ENCODE data around the gene PRKG1.

The PRKG1 gene

DNA sequence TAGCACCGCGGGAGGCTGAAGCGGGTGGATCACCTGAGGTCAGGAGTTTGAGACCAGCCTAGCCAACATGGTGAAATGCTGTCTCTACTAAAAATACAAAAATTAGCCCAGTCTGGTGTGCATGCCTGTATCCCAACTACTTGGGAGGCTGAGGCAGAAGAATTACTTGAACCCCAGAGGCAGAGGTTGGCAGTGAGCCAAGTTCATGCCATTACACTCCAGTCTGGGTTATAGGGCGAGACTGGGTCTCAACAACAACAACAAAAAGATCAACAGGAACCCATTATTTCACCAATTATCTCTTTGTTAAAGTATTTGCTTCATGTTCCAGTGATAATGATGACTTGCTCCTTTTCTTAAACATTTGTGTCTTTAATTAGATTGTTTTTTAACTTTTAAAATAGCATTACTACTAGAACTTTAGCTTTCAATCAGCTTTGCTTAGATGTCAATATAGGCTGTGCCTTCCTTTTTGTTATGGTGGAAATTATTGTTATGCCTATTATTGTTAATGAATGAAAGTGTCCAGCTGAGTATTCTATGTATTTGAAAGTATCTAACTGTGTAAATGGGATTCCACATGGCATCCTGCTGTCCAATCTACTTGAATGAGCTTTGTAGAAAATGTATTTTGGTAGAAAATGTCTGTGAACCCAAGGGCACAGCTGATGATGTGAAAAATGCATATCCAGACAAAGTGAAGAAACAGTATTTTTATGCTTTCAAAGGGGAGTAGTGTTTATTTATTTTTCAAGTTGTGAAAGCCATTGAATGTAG lies 686.8 kb downstream of the PRKG1 start:
- Mint-ChIP-seq H3K27ac (no peak overlapping the region), H3K27me3 (peaks cover 6% of the 10 kb centered on the region), H3K4me3 (no peak overlapping the region)

DNA sequence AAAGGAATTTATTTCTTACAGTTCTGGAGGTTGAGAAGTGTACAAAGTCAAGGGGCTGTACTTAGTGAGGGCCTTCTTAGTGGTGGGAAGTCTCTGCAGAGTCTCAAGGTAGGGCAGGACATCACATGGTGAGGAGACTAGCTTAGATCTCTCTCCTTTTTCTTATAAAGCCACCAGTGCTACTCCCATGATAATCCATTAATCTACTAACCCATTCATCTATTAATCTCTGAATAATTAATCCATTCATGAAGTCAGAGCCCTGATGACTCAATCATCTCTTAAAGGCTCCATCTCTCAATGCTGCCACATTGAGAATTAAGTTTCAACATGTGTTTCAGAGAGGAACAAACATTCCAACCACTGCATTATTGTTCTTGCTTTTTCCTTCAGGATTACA lies 689.5 kb downstream of the PRKG1 start:
- no peaks in the 10 kb centered on the region for H3K4me1 Mint-ChIP-seq (ENCODE audit: low read depth)
- H3K27me3 Mint-ChIP-seq, result peaks cover 12% of the 10 kb centered on the region
- H3K36me3 Mint-ChIP-seq, result peaks cover 2% of the 10 kb centered on the region
- H3K4me3 Mint-ChIP-seq, result no peak overlapping the region
- H3K9me3 Mint-ChIP-seq (ENCODE audit: low read depth), result peaks cover 11% of the 10 kb centered on the region
- H3K27ac Mint-ChIP-seq, result no peak overlapping the region

More for the DNA sequence above, 686.8 kb downstream of the PRKG1 start:
- Mint-ChIP-seq H3K4me1 (ENCODE audit: low read depth) (no peaks in the 10 kb centered on the region), H3K9me3 (ENCODE audit: low read depth) (no peaks in the 10 kb centered on the region), H3K36me3 (no peaks in the 10 kb centered on the region)

DNA sequence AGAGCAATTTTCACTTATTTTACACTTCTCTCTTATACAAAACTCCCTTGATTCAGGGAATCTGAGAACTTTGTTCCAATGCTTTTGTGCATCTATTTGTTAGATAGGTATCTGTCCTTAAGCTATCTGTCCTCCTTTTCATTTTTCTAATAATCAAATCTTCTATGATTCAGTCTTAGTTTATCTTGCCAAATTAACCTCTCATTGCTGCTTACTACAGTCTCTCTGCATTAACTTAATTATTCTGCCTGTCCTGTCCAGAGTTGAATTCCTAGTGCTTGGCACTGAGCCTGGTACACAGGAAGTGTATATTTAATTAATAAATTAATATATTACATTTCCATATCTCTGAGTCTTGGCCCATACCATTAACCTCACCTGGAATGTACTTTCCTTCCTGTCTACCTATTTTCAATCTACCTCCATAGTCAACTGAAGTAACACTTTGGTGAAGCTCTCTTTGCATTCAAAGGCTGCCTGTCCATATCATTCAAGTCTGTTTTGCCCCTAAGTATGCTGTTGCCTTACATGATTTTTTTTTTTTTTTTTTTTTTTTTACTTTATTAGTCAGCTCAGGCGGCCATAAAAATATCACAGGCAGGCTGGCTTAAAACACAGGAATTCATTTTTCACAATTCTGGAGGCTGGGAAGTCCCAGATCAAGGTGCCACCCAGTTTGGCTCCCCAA lies 691.1 kb downstream of the PRKG1 start:
- Mint-ChIP-seq H3K4me3 (no peak overlapping the region), H3K9me3 (ENCODE audit: low read depth) (peaks cover 11% of the 10 kb centered on the region)

DNA sequence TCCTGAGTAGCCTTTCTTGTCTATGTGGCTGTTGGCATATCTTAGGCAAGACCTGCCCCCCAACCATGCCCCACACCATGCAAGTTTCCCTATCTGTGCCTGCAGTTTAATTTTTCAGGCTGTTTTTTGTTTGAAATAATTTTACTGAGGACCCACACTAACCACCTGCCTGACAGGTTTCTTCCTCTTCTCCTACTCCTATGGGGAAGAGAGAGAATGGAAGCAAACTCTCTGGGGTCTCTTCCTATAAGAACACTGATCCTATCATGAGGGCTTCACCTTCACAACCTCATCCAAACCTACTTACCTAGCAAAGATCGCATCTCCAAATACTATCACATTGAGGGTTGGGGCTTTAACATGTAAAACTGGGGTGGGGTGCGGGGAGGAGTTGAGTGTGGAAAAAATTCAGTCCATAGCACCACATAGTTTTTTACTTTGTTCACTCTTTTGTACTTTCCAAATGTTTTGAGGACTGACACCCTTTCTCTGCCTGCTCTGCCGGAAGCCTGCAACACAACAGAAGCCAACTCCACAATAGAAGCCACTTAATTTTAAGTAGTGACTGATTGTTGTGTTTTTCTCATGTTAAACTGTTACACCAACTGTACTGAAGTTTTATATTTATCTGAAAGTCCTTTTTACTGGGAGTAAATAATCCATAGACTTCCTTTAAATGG lies 692.3 kb downstream of the PRKG1 start:
- Mint-ChIP-seq H3K9me3 (ENCODE audit: low read depth) (peaks cover 11% of the 10 kb centered on the region), H3K4me3 (no peak overlapping the region)

More for the DNA sequence above, 691.1 kb downstream of the PRKG1 start:
- Mint-ChIP-seq H3K27ac (no peak overlapping the region), H3K36me3 (peaks cover 2% of the 10 kb centered on the region), H3K27me3 (peaks cover 12% of the 10 kb centered on the region), H3K4me1 (ENCODE audit: low read depth) (no peaks in the 10 kb centered on the region)

DNA sequence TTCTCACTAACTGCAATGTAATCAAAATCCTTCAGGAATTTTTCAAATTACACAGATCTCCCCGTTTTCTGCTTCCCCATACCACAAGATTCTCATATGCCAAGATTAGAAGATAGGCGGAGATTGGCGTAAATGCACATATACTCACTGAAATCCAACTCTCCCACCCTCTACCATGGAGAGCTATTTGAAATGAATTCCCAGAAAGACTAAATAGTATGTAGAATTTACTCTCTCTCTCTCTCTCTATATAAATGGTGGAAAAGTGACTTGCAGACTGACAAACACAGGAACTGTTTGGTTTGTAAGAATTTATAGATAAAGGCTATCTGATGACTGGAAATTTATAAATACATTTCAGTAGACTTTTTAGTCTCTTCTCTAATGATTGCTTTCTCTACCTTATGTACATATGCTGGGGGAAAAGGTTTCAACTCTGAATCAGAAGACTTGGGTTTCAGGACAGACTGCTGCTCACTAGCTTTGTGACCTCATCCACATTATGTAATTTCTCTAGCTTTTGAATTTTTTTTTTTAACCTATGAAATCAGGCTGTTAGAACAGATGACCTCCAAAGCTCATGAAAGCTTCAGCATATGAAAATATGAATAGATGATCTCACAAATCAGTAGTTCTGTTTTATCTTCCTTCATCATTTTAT lies 692.9 kb downstream of the PRKG1 start:
- no peaks in the 10 kb centered on the region for H3K4me1 Mint-ChIP-seq (ENCODE audit: low read depth)
- H3K9me3 Mint-ChIP-seq (ENCODE audit: low read depth), result peaks cover 11% of the 10 kb centered on the region
- H3K27me3 Mint-ChIP-seq, result peaks cover 10% of the 10 kb centered on the region
- peaks cover 2% of the 10 kb centered on the region for H3K36me3 Mint-ChIP-seq
- H3K4me3 Mint-ChIP-seq, result no peak overlapping the region
- H3K27ac Mint-ChIP-seq, result no peak overlapping the region

More for the DNA sequence above, 692.3 kb downstream of the PRKG1 start:
- Mint-ChIP-seq H3K27ac (no peak overlapping the region), H3K36me3 (peaks cover 2% of the 10 kb centered on the region), H3K4me1 (ENCODE audit: low read depth) (no peaks in the 10 kb centered on the region), H3K27me3 (peaks cover 10% of the 10 kb centered on the region)

DNA sequence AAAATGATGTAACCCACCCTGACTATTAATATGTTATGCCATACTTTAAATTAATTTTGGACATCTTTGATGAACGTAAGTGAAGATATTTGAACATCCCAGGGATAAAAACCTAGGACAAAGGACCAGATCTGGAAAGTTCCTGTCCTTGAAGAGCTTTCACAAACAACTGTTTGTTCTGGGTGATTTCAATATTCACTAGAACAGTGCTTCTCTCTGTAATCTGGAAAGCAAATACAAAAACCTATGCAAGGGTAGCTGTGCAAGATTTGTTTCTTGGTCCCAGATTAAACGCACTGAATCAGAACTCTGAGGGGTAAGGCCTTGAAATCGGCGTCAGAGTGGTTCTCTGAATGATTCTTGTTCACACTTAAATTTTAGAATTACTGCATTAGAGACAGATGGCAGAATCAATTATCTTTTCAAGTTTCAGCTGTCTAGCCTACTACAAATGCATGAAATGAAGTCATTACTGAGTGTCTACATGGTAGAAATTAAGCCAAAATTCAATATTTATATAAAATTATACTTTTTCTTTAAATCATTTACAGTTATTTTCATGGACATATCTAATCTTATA lies 694.7 kb downstream of the PRKG1 start:
- peaks cover 2% of the 10 kb centered on the region for H3K36me3 Mint-ChIP-seq
- peaks cover 11% of the 10 kb centered on the region for H3K9me3 Mint-ChIP-seq (ENCODE audit: low read depth)
- H3K4me3 Mint-ChIP-seq, result no peak overlapping the region
- peaks cover 8% of the 10 kb centered on the region for H3K27me3 Mint-ChIP-seq
- no peaks in the 10 kb centered on the region for H3K4me1 Mint-ChIP-seq (ENCODE audit: low read depth)
- no peak overlapping the region for H3K27ac Mint-ChIP-seq

DNA sequence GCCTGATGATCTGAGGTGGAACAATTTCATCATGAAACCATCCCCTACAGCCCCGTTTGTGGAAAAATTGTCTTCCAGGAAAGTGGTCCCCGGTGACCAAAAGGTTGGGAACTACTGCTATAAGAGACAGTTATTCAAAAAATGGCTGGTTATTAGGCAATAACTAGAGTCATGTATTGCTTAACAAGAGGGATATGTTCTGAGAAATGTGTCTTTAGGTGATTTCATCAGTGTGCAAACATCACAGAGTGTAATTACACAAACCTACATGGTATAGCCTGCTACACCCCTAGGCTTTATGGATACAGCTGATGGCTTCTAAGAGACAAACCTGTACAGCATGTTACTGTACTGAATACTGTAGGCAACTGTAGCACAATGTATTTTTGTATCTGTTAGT lies 696.4 kb downstream of the PRKG1 start:
- Mint-ChIP-seq H3K27me3 (peaks cover 8% of the 10 kb centered on the region), H3K4me1 (ENCODE audit: low read depth) (no peaks in the 10 kb centered on the region), H3K9me3 (ENCODE audit: low read depth) (peaks cover 11% of the 10 kb centered on the region), H3K4me3 (no peak overlapping the region), H3K36me3 (peaks cover 2% of the 10 kb centered on the region), H3K27ac (no peak overlapping the region)

DNA sequence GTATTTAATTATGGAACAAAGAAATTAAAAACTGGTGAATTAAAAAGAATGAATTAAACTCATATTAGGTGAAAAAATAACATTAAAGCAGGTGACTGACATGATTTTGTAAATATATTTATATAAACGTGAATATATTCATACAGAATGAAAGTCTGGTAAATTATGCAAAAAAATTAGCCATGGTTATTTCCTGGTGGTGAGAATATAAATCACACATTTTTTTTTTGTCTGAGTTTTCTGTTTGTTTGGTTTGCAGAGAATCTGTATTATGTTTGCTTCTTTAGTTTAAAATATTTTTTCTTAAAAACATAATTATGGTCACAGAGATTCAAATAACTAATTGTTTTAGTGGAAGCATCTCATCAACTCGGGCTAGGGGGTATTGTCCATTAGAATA lies 698.1 kb downstream of the PRKG1 start:
- H3K4me3 Mint-ChIP-seq, result no peak overlapping the region
- H3K4me1 Mint-ChIP-seq (ENCODE audit: low read depth), result no peaks in the 10 kb centered on the region
- no peaks in the 10 kb centered on the region for H3K9me3 Mint-ChIP-seq (ENCODE audit: low read depth)
- H3K27me3 Mint-ChIP-seq, result no peaks in the 10 kb centered on the region
- H3K27ac Mint-ChIP-seq, result no peak overlapping the region
- no peaks in the 10 kb centered on the region for H3K36me3 Mint-ChIP-seq

DNA sequence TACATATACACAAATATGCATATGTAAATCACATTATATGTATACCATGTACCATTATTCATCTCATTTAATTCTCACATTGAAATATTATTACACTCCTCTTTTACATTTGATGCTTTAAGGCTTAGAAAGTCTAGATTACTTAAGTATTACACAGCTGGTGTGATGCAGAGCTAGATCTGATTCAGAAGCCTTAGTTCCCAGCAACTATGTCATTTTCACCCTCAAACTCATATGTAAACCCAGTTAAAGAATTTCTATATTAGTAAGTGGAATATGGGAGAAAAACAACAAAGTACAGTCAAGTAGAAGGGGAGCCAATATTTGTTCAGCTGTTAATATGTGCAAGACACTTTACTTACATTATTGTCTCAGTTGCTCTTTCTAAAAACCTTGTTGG lies 699.4 kb downstream of the PRKG1 start:
- Mint-ChIP-seq H3K36me3 (no peaks in the 10 kb centered on the region), H3K4me3 (no peak overlapping the region), H3K4me1 (ENCODE audit: low read depth) (no peaks in the 10 kb centered on the region), H3K9me3 (ENCODE audit: low read depth) (no peaks in the 10 kb centered on the region), H3K27me3 (peaks cover 1% of the 10 kb centered on the region), H3K27ac (no peak overlapping the region)

DNA sequence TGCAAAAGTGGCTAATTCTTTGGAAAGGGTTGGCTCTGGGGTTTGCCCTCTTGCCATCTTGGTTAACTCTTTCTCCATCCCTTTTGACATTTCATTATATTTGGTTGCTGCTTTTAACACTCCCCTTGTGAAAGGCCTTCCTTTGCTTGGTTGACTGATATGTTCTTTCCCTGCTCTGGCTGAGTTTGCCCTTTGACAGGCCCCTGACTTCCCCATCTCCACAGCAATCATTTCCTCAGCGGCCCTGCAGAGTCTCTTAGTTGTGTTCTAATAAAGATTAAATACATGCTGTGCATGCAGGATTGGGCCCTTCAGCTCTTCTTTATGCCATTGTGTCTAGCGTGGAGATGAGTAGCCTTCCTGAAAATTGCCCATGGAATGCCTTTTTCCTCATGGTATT lies 709.7 kb downstream of the PRKG1 start:
- H3K36me3 Mint-ChIP-seq, result no peaks in the 10 kb centered on the region
- H3K9me3 Mint-ChIP-seq (ENCODE audit: low read depth), result no peaks in the 10 kb centered on the region
- no peaks in the 10 kb centered on the region for H3K27me3 Mint-ChIP-seq
- no peaks in the 10 kb centered on the region for H3K4me1 Mint-ChIP-seq (ENCODE audit: low read depth)
- no peak overlapping the region for H3K27ac Mint-ChIP-seq
- H3K4me3 Mint-ChIP-seq, result no peak overlapping the region

DNA sequence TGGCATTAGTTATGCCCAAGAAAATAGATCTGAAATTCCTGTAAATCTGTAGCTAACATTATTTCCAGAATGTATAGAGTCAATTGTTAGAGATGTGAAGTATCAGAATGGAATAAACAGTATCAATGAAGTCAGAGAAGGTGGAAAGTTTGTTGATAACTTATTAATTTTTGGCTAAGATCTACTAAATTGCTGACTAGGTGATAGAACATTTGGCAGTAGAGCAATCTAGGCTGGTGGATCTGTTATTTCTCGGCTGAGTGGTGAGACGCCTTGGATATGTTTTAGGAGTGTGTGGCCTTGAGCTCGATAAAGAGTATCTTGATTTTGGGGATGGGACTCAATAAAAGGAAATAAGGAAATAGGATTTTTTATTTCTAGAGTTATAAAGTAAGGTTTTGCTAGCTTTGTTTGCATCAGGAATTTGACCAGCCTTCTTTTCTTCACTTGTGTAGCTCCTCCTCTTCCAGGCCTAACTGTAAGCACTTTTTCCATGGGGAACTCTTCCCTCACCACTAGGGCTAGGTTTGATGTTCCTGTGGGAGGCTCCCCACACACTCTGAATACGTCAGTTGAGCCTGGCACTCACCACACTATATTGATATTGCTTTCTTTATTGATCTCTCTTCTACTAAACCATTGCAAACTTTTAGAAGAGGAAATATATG lies 711.9 kb downstream of the PRKG1 start:
- Mint-ChIP-seq H3K9me3 (ENCODE audit: low read depth) (no peaks in the 10 kb centered on the region), H3K36me3 (no peaks in the 10 kb centered on the region), H3K27ac (no peak overlapping the region)

DNA sequence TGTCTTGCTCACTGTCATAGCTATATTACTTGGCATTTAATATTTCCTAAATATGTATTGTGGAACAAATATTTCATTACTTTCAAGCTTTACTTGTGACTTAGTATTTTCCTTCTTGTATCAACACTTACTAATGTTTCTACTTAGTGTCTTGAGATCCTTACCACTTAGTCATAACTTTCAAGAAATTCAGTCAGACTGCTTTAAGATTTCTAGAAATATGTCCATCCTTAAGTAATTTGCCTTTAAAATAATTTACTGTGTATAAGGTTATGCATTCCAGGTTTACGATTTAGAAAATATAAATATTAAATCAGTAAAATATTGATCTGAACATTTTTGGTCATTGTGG lies 712.4 kb downstream of the PRKG1 start:
- Mint-ChIP-seq H3K4me3 (no peak overlapping the region), H3K36me3 (no peaks in the 10 kb centered on the region), H3K27me3 (peaks cover 1% of the 10 kb centered on the region), H3K4me1 (ENCODE audit: low read depth) (no peaks in the 10 kb centered on the region), H3K27ac (no peak overlapping the region), H3K9me3 (ENCODE audit: low read depth) (no peaks in the 10 kb centered on the region)

More for the DNA sequence above, 711.9 kb downstream of the PRKG1 start:
- Mint-ChIP-seq H3K27me3 (peaks cover 1% of the 10 kb centered on the region), H3K4me1 (ENCODE audit: low read depth) (no peaks in the 10 kb centered on the region), H3K4me3 (no peak overlapping the region)

DNA sequence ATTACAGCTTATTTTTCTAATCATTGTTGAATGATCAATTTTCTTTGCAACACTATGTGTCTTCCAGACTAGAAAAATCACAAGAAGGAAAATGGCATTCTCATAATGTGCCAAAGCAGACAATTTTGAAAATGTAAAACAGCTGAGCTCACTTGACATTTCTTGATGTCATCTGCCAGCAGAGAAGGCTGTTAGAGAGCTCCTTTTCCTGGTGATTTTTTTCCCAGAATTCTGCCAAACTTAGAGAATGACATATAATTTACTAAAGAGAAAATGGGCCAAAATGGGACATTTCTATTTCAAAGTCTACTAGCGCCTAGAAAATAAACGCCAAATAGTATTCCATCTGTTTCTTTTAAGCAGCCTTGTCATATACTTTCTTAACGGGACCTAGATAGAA lies 714.0 kb downstream of the PRKG1 start:
- Mint-ChIP-seq H3K9me3 (ENCODE audit: low read depth) (peaks cover 8% of the 10 kb centered on the region), H3K27ac (no peak overlapping the region)

DNA sequence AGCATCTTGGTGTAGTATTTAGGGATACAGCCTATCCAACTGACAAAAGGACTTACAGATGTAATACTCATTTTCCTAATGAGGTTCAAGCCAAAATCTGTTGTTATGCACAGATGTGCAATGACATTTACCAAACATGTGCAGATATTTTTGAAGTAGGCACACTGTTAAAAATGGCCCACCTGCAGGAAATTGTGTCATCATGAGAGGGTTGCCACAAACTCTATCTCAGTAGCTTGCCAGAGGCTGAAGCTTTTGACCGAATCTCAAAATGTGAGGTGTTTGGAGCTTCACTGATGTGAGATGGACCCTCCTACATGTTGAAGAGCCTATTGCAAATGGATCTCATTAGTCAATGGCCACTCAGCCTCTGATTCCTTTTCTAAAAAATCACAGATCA lies 714.8 kb downstream of the PRKG1 start:
- H3K27ac Mint-ChIP-seq, result no peak overlapping the region
- H3K4me3 Mint-ChIP-seq, result no peak overlapping the region
- H3K36me3 Mint-ChIP-seq, result no peaks in the 10 kb centered on the region
- H3K9me3 Mint-ChIP-seq (ENCODE audit: low read depth), result peaks cover 10% of the 10 kb centered on the region
- H3K4me1 Mint-ChIP-seq (ENCODE audit: low read depth), result no peaks in the 10 kb centered on the region
- peaks cover 1% of the 10 kb centered on the region for H3K27me3 Mint-ChIP-seq

More for the DNA sequence above, 714.0 kb downstream of the PRKG1 start:
- H3K4me1 Mint-ChIP-seq (ENCODE audit: low read depth), result no peaks in the 10 kb centered on the region
- no peaks in the 10 kb centered on the region for H3K36me3 Mint-ChIP-seq
- H3K27me3 Mint-ChIP-seq, result peaks cover 1% of the 10 kb centered on the region
- H3K4me3 Mint-ChIP-seq, result no peak overlapping the region
